Measurements from ENCODE around the gene SCLT1.

Gene SCLT1

GRCh38 chr4:129110931-129111330 is 17.6 kb upstream of the SCLT1 start:
- H3K27me3 ChIP-seq (ENCODE audit: control insufficient read depth in 1 of 2, insufficient read depth in 2 of 2, low read length in 2 of 2) = no peaks in the 10 kb centered on the region
- no peaks in the 10 kb centered on the region for H3K4me1 ChIP-seq (ENCODE audit: control insufficient read depth, insufficient read depth, low read length)
- H3K9ac ChIP-seq (ENCODE audit: low read length in 2 of 2) = no peak overlapping the region
- no peak overlapping the region for H3K4me3 ChIP-seq (ENCODE audit: low read length in 2 of 2)
- no peak overlapping the region for H3K27ac ChIP-seq (ENCODE audit: low read length)
- H3K9me3 ChIP-seq (ENCODE audit: control insufficient read depth in 2 of 2, low read length in 2 of 2) = no peaks in the 10 kb centered on the region
- H3K36me3 ChIP-seq (ENCODE audit: control insufficient read depth in 2 of 2, insufficient read depth in 2 of 2, low read length in 2 of 2) = peaks cover 0 to 4% of the 10 kb centered on the region in 2 donors

- H3K4me1 ChIP-seq (ENCODE audit: control insufficient read depth, insufficient read depth, low read length) = no peaks in the 10 kb centered on the region
- no peaks in the 10 kb centered on the region for H3K27me3 ChIP-seq (ENCODE audit: control insufficient read depth in 1 of 2, insufficient read depth in 2 of 2, low read length in 2 of 2)
- H3K4me3 ChIP-seq (ENCODE audit: low read length in 2 of 2) = no peak overlapping the region
- H3K9ac ChIP-seq (ENCODE audit: low read length in 2 of 2) = no peak overlapping the region
- H3K9me3 ChIP-seq (ENCODE audit: control insufficient read depth in 2 of 2, low read length in 2 of 2) = no peaks in the 10 kb centered on the region
- H3K27ac ChIP-seq (ENCODE audit: low read length) = no peak overlapping the region
- H3K36me3 ChIP-seq (ENCODE audit: control insufficient read depth in 2 of 2, insufficient read depth in 2 of 2, low read length in 2 of 2) = peaks cover 0 to 4% of the 10 kb centered on the region in 2 donors
These were observed 16.9 kb upstream of the SCLT1 start for GRCh38 chr4:129109965-129110824.

DNA sequence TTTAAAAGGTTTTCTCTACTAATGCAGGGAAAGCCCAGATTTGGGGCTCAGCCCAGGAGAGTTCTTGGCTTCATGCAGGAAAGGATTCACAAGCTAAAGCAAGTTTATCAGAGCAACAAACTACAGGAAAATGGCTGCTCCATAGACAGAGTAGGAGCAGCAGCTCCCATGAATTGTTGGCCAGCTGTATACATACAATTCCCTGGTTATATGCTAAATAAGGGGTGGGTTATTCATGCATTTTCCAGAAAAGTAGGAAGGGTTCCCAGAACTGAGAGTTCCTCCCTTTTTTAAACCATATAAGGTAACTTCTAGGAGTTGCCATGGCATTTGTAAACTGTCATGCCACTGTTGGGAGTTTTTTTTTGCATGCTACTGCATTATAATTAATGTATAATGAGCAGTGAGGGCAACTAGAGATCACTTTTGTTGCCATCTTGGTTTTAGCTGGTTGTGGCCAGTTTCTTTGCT is 5.2 kb upstream of the SCLT1 start:
- Histone ChIP-seq H3K27me3 (ENCODE audit: control insufficient read depth in 1 of 2, insufficient read depth in 2 of 2, low read length in 2 of 2) (no peaks in the 10 kb centered on the region), H3K27ac (ENCODE audit: low read length) (no peak overlapping the region), H3K9ac (ENCODE audit: low read length in 2 of 2) (no peak overlapping the region), H3K36me3 (ENCODE audit: control insufficient read depth in 2 of 2, insufficient read depth in 2 of 2, low read length in 2 of 2) (no peaks in the 10 kb centered on the region), H3K9me3 (ENCODE audit: control insufficient read depth in 2 of 2, low read length in 2 of 2) (no peaks in the 10 kb centered on the region), H3K4me1 (ENCODE audit: control insufficient read depth, insufficient read depth, low read length) (no peaks in the 10 kb centered on the region), H3K4me3 (ENCODE audit: low read length in 2 of 2) (no peak overlapping the region)

DNA sequence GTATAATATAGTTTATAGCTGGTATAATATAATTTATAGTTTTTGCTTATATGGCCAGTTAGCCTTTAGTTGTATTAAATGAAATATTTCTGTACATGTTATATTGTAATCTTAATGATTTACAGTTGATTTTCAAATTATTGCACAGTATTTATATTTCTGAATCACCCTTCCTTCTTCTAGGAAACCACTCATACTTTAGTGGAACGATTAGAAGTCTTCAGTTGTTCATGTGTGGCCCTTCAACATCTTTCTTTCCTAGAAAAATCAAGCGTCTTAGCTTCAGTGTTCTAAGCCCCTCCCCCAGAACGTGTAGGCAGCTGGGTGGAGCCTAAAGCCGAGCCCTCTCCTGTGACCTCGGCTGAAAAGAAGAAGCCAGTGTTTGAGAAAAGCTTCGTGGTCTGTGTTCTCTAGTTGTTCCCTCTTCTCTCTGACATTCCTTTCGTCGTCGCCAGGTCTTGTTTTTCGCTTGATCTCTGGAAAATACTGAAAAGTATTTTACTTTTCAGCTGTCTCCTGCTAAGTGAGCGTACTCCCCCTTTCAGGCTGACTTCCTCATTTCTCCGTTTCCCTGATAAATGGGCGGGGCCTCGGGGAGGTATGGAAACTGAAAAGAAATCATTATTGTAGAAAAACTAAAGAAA is 2.6 kb upstream of the SCLT1 start, which contains the start of gene C4orf33:
Gene C4orf33 (plus strand): TSS at position 342 of the 644 bp plus-strand sequence. CDS start 6,459 bp downstream, outside the sequence.
- Histone ChIP-seq H3K4me3 (ENCODE audit: low read length in 2 of 2) (peak within 1 kb of the TSS; percentile 83 to 85), H3K36me3 (ENCODE audit: control insufficient read depth in 2 of 2, insufficient read depth in 2 of 2, low read length in 2 of 2) (no peaks in the 10 kb centered on the region), H3K4me1 (ENCODE audit: control insufficient read depth, insufficient read depth, low read length) (no peaks in the 10 kb centered on the region), H3K27ac (ENCODE audit: low read length) (peak within 1 kb of the TSS; percentile 66), H3K9ac (ENCODE audit: low read length in 2 of 2) (peak within 1 kb of the TSS; percentile 71 to 85), H3K9me3 (ENCODE audit: control insufficient read depth in 2 of 2, low read length in 2 of 2) (no peaks in the 10 kb centered on the region), H3K27me3 (ENCODE audit: control insufficient read depth in 1 of 2, insufficient read depth in 2 of 2, low read length in 2 of 2) (no peaks in the 10 kb centered on the region)

GRCh38 chr4:129094347-129094746 is 1.0 kb upstream of the SCLT1 start:
- H3K9me3 ChIP-seq (ENCODE audit: control insufficient read depth in 2 of 2, low read length in 2 of 2) = no peaks in the 10 kb centered on the region
- H3K4me3 ChIP-seq (ENCODE audit: low read length in 2 of 2) = peak overlapping the region in 1 of 2 donors; percentile 91
- H3K9ac ChIP-seq (ENCODE audit: low read length in 2 of 2) = peak overlapping the region in 1 of 2 donors; percentile 92
- no peaks in the 10 kb centered on the region for H3K36me3 ChIP-seq (ENCODE audit: control insufficient read depth in 2 of 2, insufficient read depth in 2 of 2, low read length in 2 of 2)
- H3K27me3 ChIP-seq (ENCODE audit: control insufficient read depth in 1 of 2, insufficient read depth in 2 of 2, low read length in 2 of 2) = no peaks in the 10 kb centered on the region
- no peaks in the 10 kb centered on the region for H3K4me1 ChIP-seq (ENCODE audit: control insufficient read depth, insufficient read depth, low read length)
- no peak overlapping the region for H3K27ac ChIP-seq (ENCODE audit: low read length)

DNA sequence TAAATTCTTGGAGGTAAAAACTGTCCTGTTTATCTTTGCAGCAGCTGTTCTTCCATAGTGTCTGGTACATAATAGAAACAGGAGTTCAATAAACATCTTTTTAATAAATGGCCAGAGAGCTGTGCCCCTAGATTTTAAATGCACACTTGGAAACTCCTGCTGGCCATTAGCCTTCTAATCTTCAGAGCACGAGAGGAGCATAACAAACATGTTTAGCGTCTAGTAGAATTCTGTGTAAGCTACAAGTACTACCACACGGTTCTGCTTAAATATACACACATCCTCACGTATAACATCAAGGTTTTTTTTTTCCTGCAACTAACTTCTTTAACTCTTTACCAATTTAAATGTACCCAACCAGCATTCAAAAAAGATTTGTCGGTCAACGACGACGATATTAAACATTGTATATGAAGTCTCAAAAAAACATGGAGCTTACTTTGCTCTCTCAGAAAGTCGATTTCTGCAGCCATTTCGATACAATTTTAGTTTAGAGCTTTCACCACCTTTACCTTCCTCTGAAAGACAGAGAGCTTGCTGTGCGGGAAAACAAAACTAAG is 628 bp downstream of the SCLT1 start:
- peak overlapping the region; percentile 88 for H3K27ac ChIP-seq (ENCODE audit: low read length)
- no peaks in the 10 kb centered on the region for H3K4me1 ChIP-seq (ENCODE audit: control insufficient read depth, insufficient read depth, low read length)
- peak overlapping the region; percentile 86 to 92 for H3K9ac ChIP-seq (ENCODE audit: low read length in 2 of 2)
- no peaks in the 10 kb centered on the region for H3K27me3 ChIP-seq (ENCODE audit: control insufficient read depth in 1 of 2, insufficient read depth in 2 of 2, low read length in 2 of 2)
- H3K9me3 ChIP-seq (ENCODE audit: control insufficient read depth in 2 of 2, low read length in 2 of 2) = no peaks in the 10 kb centered on the region
- H3K36me3 ChIP-seq (ENCODE audit: control insufficient read depth in 2 of 2, insufficient read depth in 2 of 2, low read length in 2 of 2) = no peaks in the 10 kb centered on the region
- H3K4me3 ChIP-seq (ENCODE audit: low read length in 2 of 2) = peak overlapping the region; percentile 91 to 92

DNA sequence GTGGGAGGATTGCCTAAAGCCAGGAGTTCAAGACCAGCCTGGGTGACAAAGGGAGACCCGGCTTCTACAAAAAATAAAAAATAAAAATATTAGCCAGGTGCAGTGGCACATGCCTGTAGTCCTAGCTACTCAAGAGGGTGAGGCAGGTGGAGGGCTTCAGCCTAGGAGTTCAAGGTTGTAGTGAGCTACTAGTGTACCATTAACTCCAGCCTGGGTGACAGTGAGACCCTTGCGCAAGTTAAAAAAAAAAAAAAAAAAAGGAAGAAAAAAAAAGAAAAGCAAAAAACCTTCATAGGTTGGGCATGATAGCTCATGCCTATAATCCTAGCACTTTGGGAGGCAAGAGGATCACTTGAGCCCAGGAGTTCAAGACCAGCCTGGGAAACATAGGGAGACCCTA is 5.8 kb downstream of the SCLT1 start:
- Histone ChIP-seq H3K4me3 (ENCODE audit: low read length in 2 of 2) (no peak overlapping the region), H3K4me1 (ENCODE audit: control insufficient read depth, insufficient read depth, low read length) (no peaks in the 10 kb centered on the region), H3K27me3 (ENCODE audit: control insufficient read depth in 1 of 2, insufficient read depth in 2 of 2, low read length in 2 of 2) (no peaks in the 10 kb centered on the region), H3K9me3 (ENCODE audit: control insufficient read depth in 2 of 2, low read length in 2 of 2) (peaks cover 0 to 4% of the 10 kb centered on the region in 2 donors), H3K9ac (ENCODE audit: low read length in 2 of 2) (no peak overlapping the region), H3K36me3 (ENCODE audit: control insufficient read depth in 2 of 2, insufficient read depth in 2 of 2, low read length in 2 of 2) (no peaks in the 10 kb centered on the region), H3K27ac (ENCODE audit: low read length) (no peak overlapping the region)

DNA sequence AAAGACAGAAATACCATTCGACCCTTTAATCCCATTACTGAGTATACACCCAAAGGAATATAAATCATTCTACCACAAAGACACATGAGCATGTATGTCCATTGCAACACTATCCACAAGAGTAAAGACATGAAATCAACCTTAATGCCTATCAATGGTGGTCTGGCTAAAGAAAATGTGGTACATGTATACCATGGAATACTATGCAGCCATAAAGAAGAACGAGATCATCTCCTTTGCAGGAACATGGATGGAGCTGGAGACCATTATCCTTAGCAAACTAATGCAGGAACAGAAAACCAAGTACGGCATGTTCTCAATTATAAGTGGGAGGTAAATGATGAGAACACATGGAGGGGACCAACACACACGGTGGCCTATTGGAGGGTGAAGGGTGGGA is 7.9 kb downstream of the SCLT1 start:
- Histone ChIP-seq H3K27me3 (ENCODE audit: control insufficient read depth in 1 of 2, insufficient read depth in 2 of 2, low read length in 2 of 2) (no peaks in the 10 kb centered on the region), H3K36me3 (ENCODE audit: control insufficient read depth in 2 of 2, insufficient read depth in 2 of 2, low read length in 2 of 2) (peaks cover 3 to 4% of the 10 kb centered on the region in 2 donors), H3K9me3 (ENCODE audit: control insufficient read depth in 2 of 2, low read length in 2 of 2) (peaks cover 0 to 4% of the 10 kb centered on the region in 2 donors), H3K4me1 (ENCODE audit: control insufficient read depth, insufficient read depth, low read length) (no peaks in the 10 kb centered on the region), H3K4me3 (ENCODE audit: low read length in 2 of 2) (no peak overlapping the region), H3K9ac (ENCODE audit: low read length in 2 of 2) (no peak overlapping the region), H3K27ac (ENCODE audit: low read length) (no peak overlapping the region)

GRCh38 chr4:129082302-129082701 is 11.0 kb downstream of the SCLT1 start:
- no peak overlapping the region for H3K27ac ChIP-seq (ENCODE audit: low read length)
- peaks cover 4 to 8% of the 10 kb centered on the region in 2 donors for H3K36me3 ChIP-seq (ENCODE audit: control insufficient read depth in 2 of 2, insufficient read depth in 2 of 2, low read length in 2 of 2)
- no peak overlapping the region for H3K9ac ChIP-seq (ENCODE audit: low read length in 2 of 2)
- H3K4me3 ChIP-seq (ENCODE audit: low read length in 2 of 2) = no peak overlapping the region
- peaks cover 0 to 4% of the 10 kb centered on the region in 2 donors for H3K9me3 ChIP-seq (ENCODE audit: control insufficient read depth in 2 of 2, low read length in 2 of 2)
- no peaks in the 10 kb centered on the region for H3K27me3 ChIP-seq (ENCODE audit: control insufficient read depth in 1 of 2, insufficient read depth in 2 of 2, low read length in 2 of 2)
- no peaks in the 10 kb centered on the region for H3K4me1 ChIP-seq (ENCODE audit: control insufficient read depth, insufficient read depth, low read length)

DNA sequence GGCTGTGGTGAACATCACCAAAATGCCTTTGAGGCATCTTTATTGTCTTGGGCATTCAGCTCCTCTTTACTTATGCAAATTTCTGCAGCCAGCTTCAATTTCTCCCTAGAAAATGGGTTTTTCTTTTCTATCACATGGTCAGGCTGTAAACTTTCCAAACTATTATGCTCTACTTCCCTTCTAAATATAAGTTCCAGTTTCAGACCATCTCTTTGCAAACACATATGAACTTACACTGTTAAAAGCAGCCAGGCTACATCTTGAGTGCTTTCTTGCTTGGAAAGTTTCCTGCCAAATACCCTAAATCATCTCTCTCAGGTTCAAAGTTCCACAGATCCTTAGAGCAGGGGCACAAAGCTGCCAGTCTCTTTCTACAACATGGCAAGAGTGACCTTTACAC is 13.2 kb downstream of the SCLT1 start:
- Histone ChIP-seq H3K4me1 (ENCODE audit: control insufficient read depth, insufficient read depth, low read length) (no peaks in the 10 kb centered on the region), H3K9ac (ENCODE audit: low read length in 2 of 2) (no peak overlapping the region), H3K27me3 (ENCODE audit: control insufficient read depth in 1 of 2, insufficient read depth in 2 of 2, low read length in 2 of 2) (no peaks in the 10 kb centered on the region), H3K27ac (ENCODE audit: low read length) (no peak overlapping the region), H3K36me3 (ENCODE audit: control insufficient read depth in 2 of 2, insufficient read depth in 2 of 2, low read length in 2 of 2) (peaks cover 4 to 8% of the 10 kb centered on the region in 2 donors), H3K9me3 (ENCODE audit: control insufficient read depth in 2 of 2, low read length in 2 of 2) (no peaks in the 10 kb centered on the region), H3K4me3 (ENCODE audit: low read length in 2 of 2) (no peak overlapping the region)
